Keratinocyte (primary cell): Measurements from ENCODE around the gene HSP90AB1. TPM values are rescaled to one million over a fixed set of nuclear protein-coding genes. Genes with fewer than 3 reads are reported as not detected.

Source experiments
- DNase-seq: peaks from one replicate; pipeline ENCODE4 v3.0.0-alpha.2; 2011; ENCODE audit warnings: low read depth, missing footprints, low spot score
- FAIRE-seq: peaks from 2 replicates; lab custom pipeline; 2011; peaks lifted over from hg19 to GRCh38; lab: Jason Lieb, UNC
- H2AFZ ChIP-seq: 2 replicates; pipeline ENCODE4 v1.6.0; 2012; ENCODE audit warnings: low read length, control low read depth, inconsistent platforms; ENCODE audit not compliant: control insufficient read depth
- H3K27ac ChIP-seq: 2 replicates; pipeline ENCODE4 v1.5.1; 2011; ENCODE audit warnings: low read length; ENCODE audit not compliant: control insufficient read depth, insufficient read depth
- H3K27me3 ChIP-seq: 3 replicates; pipeline ENCODE4 v1.6.0; 2011; ENCODE audit warnings: low read length; ENCODE audit not compliant: control insufficient read depth, insufficient read depth; ENCODE audit errors: extremely low read depth
- H3K36me3 ChIP-seq, 2 experiments: 2 replicates in 1 of 2; 3 replicates in 1 of 2; pipeline ENCODE4 v1.5.1; 2011; ENCODE audit warnings: low read length in 2 of 2, mild to moderate bottlenecking in 1 of 2; ENCODE audit not compliant: control insufficient read depth in 2 of 2, insufficient read depth in 2 of 2; ENCODE audit errors: extremely low read depth in 1 of 2
- H3K4me1 ChIP-seq: 3 replicates; pipeline ENCODE4 v1.5.1; 2011; ENCODE audit warnings: low read length; ENCODE audit not compliant: control insufficient read depth, insufficient read depth; ENCODE audit errors: extremely low read depth
- H3K4me2 ChIP-seq: 3 replicates; pipeline ENCODE4 v1.6.0; 2011; ENCODE audit warnings: low read depth, low read length; ENCODE audit not compliant: control insufficient read depth, insufficient read depth; ENCODE audit errors: extremely low read depth
- H3K4me3 ChIP-seq, 3 experiments: fragments of 200-600 bp in 1 of 3; sonication (generic) in 1 of 3; 2 replicates in 2 of 3; 3 replicates in 1 of 3; pipeline ENCODE4 v1.5.1; 2011 to 2016; ENCODE audit warnings: low read length in 3 of 3, mild to moderate bottlenecking in 3 of 3, control low read depth in 2 of 3, inconsistent platforms in 1 of 3, low read depth in 1 of 3, mixed read lengths in 1 of 3, mixed run types in 1 of 3, moderate library complexity in 1 of 3; ENCODE audit not compliant: control insufficient read depth in 2 of 3, insufficient read depth in 2 of 3; ENCODE audit errors: extremely low read depth in 1 of 3
- H3K79me2 ChIP-seq: 2 replicates; pipeline ENCODE4 v1.6.0; 2012; ENCODE audit warnings: low read length; ENCODE audit not compliant: control insufficient read depth, insufficient read depth
- H3K9ac ChIP-seq: 3 replicates; pipeline ENCODE4 v1.6.0; 2011; ENCODE audit warnings: low read length; ENCODE audit not compliant: control insufficient read depth, insufficient read depth; ENCODE audit errors: extremely low read depth
- H3K9me1 ChIP-seq: 3 replicates; pipeline ENCODE4 v1.6.0; 2011; ENCODE audit warnings: low read length; ENCODE audit not compliant: control insufficient read depth, insufficient read depth; ENCODE audit errors: extremely low read depth
- H3K9me3 ChIP-seq: 2 replicates; pipeline ENCODE4 v1.5.1; 2012; ENCODE audit warnings: low read depth, low read length; ENCODE audit not compliant: control insufficient read depth
- H4K20me1 ChIP-seq: 3 replicates; pipeline ENCODE4 v1.6.0; 2011; ENCODE audit warnings: low read length; ENCODE audit not compliant: control insufficient read depth, insufficient read depth; ENCODE audit errors: extremely low read depth
- CTCF ChIP-seq, 3 experiments: IDR thresholded peaks in 1 of 3; conservative IDR thresholded peaks in 1 of 3; optimal IDR thresholded peaks in 1 of 3; 2 replicates in 2 of 3; 3 replicates in 1 of 3; pipeline versions ENCODE3 to v1.5.1; 2011; ENCODE audit warnings: low read length in 3 of 3, mild to moderate bottlenecking in 3 of 3, moderate library complexity in 2 of 3, control low read depth in 1 of 3, inconsistent platforms in 1 of 3; ENCODE audit not compliant: insufficient read depth in 2 of 3; ENCODE audit errors: extremely low read depth in 1 of 3
- EZH2 ChIP-seq: IDR thresholded peaks from one replicate; pipeline ENCODE4 v1.6.1; 2012; ENCODE audit warnings: inconsistent platforms, mild to moderate bottlenecking, low read length, moderate library complexity
- dilution Hi-C: fragments of 300-500 bp; cut with MboI; formaldehyde crosslinking; loops from one replicate; pipeline ENCODE4 v1.7.0; 2020; ENCODE audit warnings: low sequenced_read_pairs; ENCODE audit not compliant: extremely low pct_ligation_motif_present
- polyA plus RNA-seq, 5 experiments: library from polyadenylated mRNA; depleted of rRNA in 3 of 5; stranded (reverse) in 3 of 5; stranded (forward) in 1 of 5; unstranded in 1 of 5; fragments of >200 nt; gene quantifications; 1 replicate in 1 of 5; 2 replicates in 3 of 5; 3 replicates in 1 of 5; pipeline versions ENCODE4 v1.2.1 to v1.2.3, GENCODE V29; 2011 to 2012; ENCODE audit warnings: missing spikeins in 2 of 5, low read depth in 1 of 5, low replicate concordance in 1 of 5

HSP90AB1 gene
- polyA plus RNA-seq, 1 donor (not counting 4 experiments of a cell fraction or from before 2014, with no cell fraction given) = 1,089 TPM

- H2AFZ ChIP-seq = no peak overlapping the region
- FAIRE-seq (no peak), DNase-seq (no peak)
- no peak overlapping the region for H3K4me2 ChIP-seq
- no peaks in the 10 kb centered on the region for H4K20me1 ChIP-seq
- no peaks in the 10 kb centered on the region for H3K36me3 ChIP-seq
- no peak overlapping the region for H3K4me3 ChIP-seq
- no peak overlapping the region for H3K9ac ChIP-seq
- no peaks in the 10 kb centered on the region for H3K4me1 ChIP-seq
- TF ChIP-seq EZH2 (no peak), CTCF (optimal IDR thresholded peaks at IDR 0.05 in 1 of 3, IDR thresholded peaks at IDR 0.05 in 1 of 3, conservative IDR thresholded peaks at IDR 0.05 in 1 of 3; ENCODE audit: extremely low read depth in 1 of 3, insufficient read depth in 2 of 3, low read length in 3 of 3) (no peak)
- peaks cover 27% of the 10 kb centered on the region for H3K27me3 ChIP-seq
- no peak overlapping the region for H3K27ac ChIP-seq
- H3K9me3 ChIP-seq = no peaks in the 10 kb centered on the region
- H3K79me2 ChIP-seq = no peaks in the 10 kb centered on the region
- H3K9me1 ChIP-seq = no peaks in the 10 kb centered on the region
- dilution Hi-C loops = no loop called here
Observed at GRCh38 chr6:44286285-44286565, 39.3 kb downstream of the HSP90AB1 start.

- H2AFZ ChIP-seq = no peak overlapping the region
- no peaks in the 10 kb centered on the region for H3K9me3 ChIP-seq
- H3K4me2 ChIP-seq = no peak overlapping the region
- no peaks in the 10 kb centered on the region for H3K9me1 ChIP-seq
- no peak overlapping the region for H3K9ac ChIP-seq
- dilution Hi-C loops = no loop called here
- H3K4me3 ChIP-seq = no peak overlapping the region
- no peaks in the 10 kb centered on the region for H4K20me1 ChIP-seq
- H3K4me1 ChIP-seq = no peaks in the 10 kb centered on the region
- DNase-seq (no peak), FAIRE-seq (no peak)
- H3K36me3 ChIP-seq = no peaks in the 10 kb centered on the region
- H3K79me2 ChIP-seq = no peaks in the 10 kb centered on the region
- H3K27ac ChIP-seq = no peak overlapping the region
- H3K27me3 ChIP-seq = peaks cover 30% of the 10 kb centered on the region
- TF ChIP-seq EZH2 = no peak
- no peak for TF ChIP-seq CTCF (optimal IDR thresholded peaks at IDR 0.05 in 1 of 3, IDR thresholded peaks at IDR 0.05 in 1 of 3, conservative IDR thresholded peaks at IDR 0.05 in 1 of 3; ENCODE audit: extremely low read depth in 1 of 3, insufficient read depth in 2 of 3, low read length in 3 of 3)
Observed at GRCh38 chr6:44286747-44287146, 39.8 kb downstream of the HSP90AB1 start.
